GM19043 (cell line): ENCODE measurements around the gene TMEM140.
"Not testable (repeated sequence)": the region's sequence is repeated elsewhere in the genome, so short reads cannot be mapped to it uniquely, and the experiment has no call there.

Source experiments
- ATAC-seq: cut with Tn5 transposase; IDR thresholded peaks from one replicate; pipeline ENCODE4 v1.9.1; 2021; ENCODE audit warnings: low read depth; ENCODE audit not compliant: unreplicated experiment

TMEM140 gene

GRCh38 chr7:135147899-135148721, at the start of gene TMEM140:
Gene TMEM140 (plus strand): TSS chr7:135148072. CDS start chr7:135164442, 16,370 bp downstream.
- peak; percentile 58 for ATAC-seq

GRCh38 chr7:135098391-135098790, 49.5 kb upstream of the TMEM140 start:
- no peak for ATAC-seq

GRCh38 chr7:135100856-135101255, 47.0 kb upstream of the TMEM140 start:
- no peak for ATAC-seq

- peak; percentile 97 for ATAC-seq
Observed at GRCh38 chr7:135102372-135102771, 45.5 kb upstream of the TMEM140 start.

- no peak for ATAC-seq
Observed at GRCh38 chr7:135109562-135109961, 38.3 kb upstream of the TMEM140 start.

- no peak for ATAC-seq
Observed at GRCh38 chr7:135109976-135110375, 37.9 kb upstream of the TMEM140 start.

GRCh38 chr7:135111379-135111778, 36.5 kb upstream of the TMEM140 start:
- no peak for ATAC-seq

GRCh38 chr7:135114622-135115021, 33.2 kb upstream of the TMEM140 start:
- no peak for ATAC-seq

- ATAC-seq: no peak
Observed at GRCh38 chr7:135117096-135117495, 30.8 kb upstream of the TMEM140 start.

- no peak for ATAC-seq
Observed at GRCh38 chr7:135121868-135122267, 26.0 kb upstream of the TMEM140 start.

- ATAC-seq: not testable (repeated sequence)
Observed at GRCh38 chr7:135124631-135125030, 23.2 kb upstream of the TMEM140 start.

- no peak for ATAC-seq
Observed at GRCh38 chr7:135128931-135129330, 18.9 kb upstream of the TMEM140 start.

GRCh38 chr7:135129579-135129978, 18.3 kb upstream of the TMEM140 start:
- no peak for ATAC-seq

- ATAC-seq: no peak
Observed at GRCh38 chr7:135143885-135144668, 3.8 kb upstream of the TMEM140 start.

- ATAC-seq: no peak
Observed at GRCh38 chr7:135147341-135147898, 452 bp upstream of the TMEM140 start.

- ATAC-seq: no peak
Observed at GRCh38 chr7:135150072-135150782, 2.4 kb downstream of the TMEM140 start.

GRCh38 chr7:135151132-135151531, 3.3 kb downstream of the TMEM140 start:
- no peak for ATAC-seq

GRCh38 chr7:135151533-135151932, 3.7 kb downstream of the TMEM140 start:
- no peak for ATAC-seq

- ATAC-seq: no peak
Observed at GRCh38 chr7:135152442-135152841, 4.6 kb downstream of the TMEM140 start.

GRCh38 chr7:135154734-135155133, 6.9 kb downstream of the TMEM140 start:
- no peak for ATAC-seq

GRCh38 chr7:135156290-135156689, 8.4 kb downstream of the TMEM140 start:
- no peak for ATAC-seq
